OCI-LY7 (cell line): ENCODE data around the gene OPRM1. TPM values are rescaled to one million over a fixed set of nuclear protein-coding genes. Genes with fewer than 3 reads are reported as not detected.

Source experiments
- BruUV-seq: library from RNA; stranded (reverse); fragments of 400-500 nt; replicated peaks from 2 replicates; lab custom pipeline; 2021; lab: Mats Ljungman, UMichigan
- CTCF ChIA-PET: fragments of 300-600 bp; sonication (Branson Sonifier 250); formaldehyde crosslinking; loops from one replicate; lab custom pipeline; 2022; ENCODE audit warnings: antibody characterized with exemption; ENCODE audit not compliant: unreplicated experiment; lab: Charles Lee
- POLR2A ChIA-PET: fragments of 300-600 bp; sonication (Branson Sonifier 250); formaldehyde crosslinking; loops from one replicate; lab custom pipeline; 2022; ENCODE audit warnings: antibody characterized with exemption; lab: Charles Lee
- DNase-seq: peaks from one replicate; pipeline ENCODE4 v3.0.0-alpha.2; 2015; ENCODE audit warnings: low spot score
- H2AFZ ChIP-seq: fragments of 200-600 bp; sonication (generic), shearing (Covaris generic); 2 replicates; pipeline ENCODE4 v1.6.1; 2014; ENCODE audit warnings: mild to moderate bottlenecking, antibody characterized with exemption, low read length, moderate library complexity
- H3K27ac ChIP-seq: fragments of 200-600 bp; sonication (generic); 2 replicates; pipeline ENCODE4 v1.5.1; 2014; ENCODE audit warnings: mixed run types, low read depth, mild to moderate bottlenecking, moderate library complexity, low read length, inconsistent platforms; ENCODE audit not compliant: poor library complexity, severe bottlenecking
- H3K36me3 ChIP-seq: fragments of 200-600 bp; sonication (generic); 2 replicates; pipeline ENCODE4 v1.6.1; 2014; ENCODE audit warnings: mild to moderate bottlenecking, antibody characterized with exemption, low read length, moderate library complexity, mixed read lengths; ENCODE audit not compliant: insufficient read depth
- H3K4me1 ChIP-seq: fragments of 200-600 bp; sonication (generic); 2 replicates; pipeline ENCODE4 v1.5.1; 2014; ENCODE audit warnings: mild to moderate bottlenecking, low read length; ENCODE audit not compliant: insufficient read depth, poor library complexity, severe bottlenecking
- H3K4me2 ChIP-seq: fragments of 200-600 bp; sonication (generic); 2 replicates; pipeline ENCODE4 v1.6.1; 2014; ENCODE audit warnings: mild to moderate bottlenecking, low read length
- H3K4me3 ChIP-seq: fragments of 200-600 bp; sonication (generic); 2 replicates; pipeline ENCODE4 v1.5.1; 2014; ENCODE audit warnings: mild to moderate bottlenecking, low read depth, low read length; ENCODE audit not compliant: poor library complexity, severe bottlenecking
- H3K79me2 ChIP-seq: fragments of 200-600 bp; sonication (generic); 2 replicates; pipeline ENCODE4 v1.6.1; 2016; ENCODE audit warnings: low read depth, mild to moderate bottlenecking, low read length, moderate library complexity, mixed read lengths; ENCODE audit not compliant: insufficient read depth
- H3K9me2 ChIP-seq: fragments of 200-600 bp; sonication (generic); 2 replicates; pipeline ENCODE4 v1.6.1; 2016; ENCODE audit warnings: mild to moderate bottlenecking, low read length, mixed read lengths; ENCODE audit not compliant: insufficient read depth
- H3K9me3 ChIP-seq: fragments of 200-600 bp; sonication (generic); 2 replicates; pipeline ENCODE4 v1.6.1; 2014; ENCODE audit warnings: mild to moderate bottlenecking, mixed run types, low read length, mixed read lengths
- H4K20me1 ChIP-seq: fragments of 200-600 bp; sonication (generic); 2 replicates; pipeline ENCODE4 v1.6.1; 2014; ENCODE audit warnings: mild to moderate bottlenecking, antibody characterized with exemption, low read length, moderate library complexity, mixed read lengths; ENCODE audit not compliant: insufficient read depth
- EZH2phosphoT487 ChIP-seq: fragments of 200-600 bp; sonication (generic); IDR thresholded peaks from 2 replicates; pipeline ENCODE4 v1.6.1; 2018; ENCODE audit warnings: low read depth, borderline replicate concordance, mild to moderate bottlenecking, mixed run types, antibody characterized with exemption, low read length, moderate library complexity, mixed read lengths
- intact Hi-C: fragments of 100-400 bp; cut with micrococcal nuclease; formaldehyde crosslinking; loops from one replicate; pipeline ENCODE4 v1.10.0; 2022; ENCODE audit not compliant: unreplicated experiment
- total RNA-seq, 2 experiments: library from RNA; depleted of rRNA in 1 of 2; stranded (reverse); fragments of >200 nt in 1 of 2; shearing (Covaris generic) in 1 of 2; gene quantifications; 2 replicates each; pipeline ENCODE4 v1.2.3, GENCODE V29; 2014 to 2022
- TF ChIP-seq, protein P1 (sequence below): fragments of 200-600 bp; sonication (generic); conservative IDR thresholded peaks from 2 replicates; pipeline ENCODE4 v1.5.1; 2014; ENCODE audit warnings: mild to moderate bottlenecking, antibody characterized with exemption, low read length, moderate library complexity, mixed read lengths

OPRM1 gene
- total RNA-seq, 2 experiments from 2014 or later = not detected

DNA sequence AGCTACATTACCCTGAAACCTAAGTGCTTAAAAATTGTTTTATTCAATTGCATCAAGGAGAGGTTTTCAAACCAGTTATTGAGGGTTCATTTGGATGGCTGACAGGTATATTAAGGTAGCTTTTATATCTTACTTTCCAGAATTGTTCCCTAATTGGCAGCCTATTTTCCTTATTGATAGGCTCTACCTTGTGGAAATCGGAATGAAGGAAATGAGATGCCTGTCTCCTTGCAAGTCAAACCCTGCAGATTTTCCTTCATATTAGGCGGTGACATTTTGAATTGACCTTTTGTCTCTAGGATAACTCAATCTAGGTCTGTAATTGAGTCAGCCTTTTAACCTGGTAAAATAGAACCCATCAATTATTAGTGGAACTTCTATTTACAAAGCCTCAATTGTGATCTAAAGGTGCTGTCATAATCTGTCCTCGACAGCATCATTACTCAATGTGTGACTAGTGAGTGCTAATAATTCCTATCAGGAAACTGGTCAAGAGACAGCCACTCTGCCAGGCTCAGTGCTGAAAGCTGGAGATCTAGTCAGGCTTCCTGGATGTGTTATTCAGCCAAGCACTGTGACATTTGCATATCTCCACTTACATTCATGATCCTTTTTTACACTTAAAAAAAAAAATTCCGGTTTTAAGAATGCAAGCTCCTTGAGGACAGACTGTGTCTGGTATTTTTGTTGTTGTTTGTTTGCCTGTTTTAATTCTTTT is 20.1 kb downstream of the OPRM1 start:
- H3K4me3 ChIP-seq = no peak overlapping the region
- intact Hi-C loops = no loop called here
- DNase-seq = no peak
- no peak overlapping the region for H3K27ac ChIP-seq
- POLR2A ChIA-PET = interaction anchor here (0.8 kb wide), 1 partner anchor 39 kb away, joined by 3 read pairs; no protein-coding TSS in a partner anchor
- H3K4me1 ChIP-seq = no peaks in the 10 kb centered on the region
- no TSS peak for BruUV-seq
- H3K4me2 ChIP-seq = no peak overlapping the region
- no peaks in the 10 kb centered on the region; the same call in 1 of the 2 replicates for H3K9me2 ChIP-seq
- no peaks in the 10 kb centered on the region for H4K20me1 ChIP-seq
- TF ChIP-seq, protein P1, sequence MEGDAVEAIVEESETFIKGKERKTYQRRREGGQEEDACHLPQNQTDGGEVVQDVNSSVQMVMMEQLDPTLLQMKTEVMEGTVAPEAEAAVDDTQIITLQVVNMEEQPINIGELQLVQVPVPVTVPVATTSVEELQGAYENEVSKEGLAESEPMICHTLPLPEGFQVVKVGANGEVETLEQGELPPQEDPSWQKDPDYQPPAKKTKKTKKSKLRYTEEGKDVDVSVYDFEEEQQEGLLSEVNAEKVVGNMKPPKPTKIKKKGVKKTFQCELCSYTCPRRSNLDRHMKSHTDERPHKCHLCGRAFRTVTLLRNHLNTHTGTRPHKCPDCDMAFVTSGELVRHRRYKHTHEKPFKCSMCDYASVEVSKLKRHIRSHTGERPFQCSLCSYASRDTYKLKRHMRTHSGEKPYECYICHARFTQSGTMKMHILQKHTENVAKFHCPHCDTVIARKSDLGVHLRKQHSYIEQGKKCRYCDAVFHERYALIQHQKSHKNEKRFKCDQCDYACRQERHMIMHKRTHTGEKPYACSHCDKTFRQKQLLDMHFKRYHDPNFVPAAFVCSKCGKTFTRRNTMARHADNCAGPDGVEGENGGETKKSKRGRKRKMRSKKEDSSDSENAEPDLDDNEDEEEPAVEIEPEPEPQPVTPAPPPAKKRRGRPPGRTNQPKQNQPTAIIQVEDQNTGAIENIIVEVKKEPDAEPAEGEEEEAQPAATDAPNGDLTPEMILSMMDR = no peak
- no peak for TF ChIP-seq EZH2phosphoT487
- H3K9me3 ChIP-seq = no peaks in the 10 kb centered on the region
- no peak overlapping the region for H2AFZ ChIP-seq
- CTCF ChIA-PET = no interaction called here
- H3K36me3 ChIP-seq = no peaks in the 10 kb centered on the region
- H3K79me2 ChIP-seq = no peaks in the 10 kb centered on the region

- Histone ChIP-seq H4K20me1 (no peaks in the 10 kb centered on the region), H3K36me3 (no peaks in the 10 kb centered on the region), H2AFZ (no peak overlapping the region), H3K9me3 (no peaks in the 10 kb centered on the region), H3K4me1 (no peaks in the 10 kb centered on the region), H3K79me2 (no peaks in the 10 kb centered on the region), H3K9me2 (no peaks in the 10 kb centered on the region; the same call in 1 of the 2 replicates), H3K27ac (no peak overlapping the region), H3K4me3 (no peak overlapping the region), H3K4me2 (no peak overlapping the region)
- BruUV-seq = no TSS peak
- ChIA-PET POLR2A (no interaction called here), CTCF (no interaction called here)
- intact Hi-C loops = no loop called here
- no peak for DNase-seq
- TF ChIP-seq EZH2phosphoT487 = no peak
- TF ChIP-seq, protein P1 = no peak
These were observed 21.0 kb downstream of the OPRM1 start for GRCh38 chr6:154060076-154060475.

DNA sequence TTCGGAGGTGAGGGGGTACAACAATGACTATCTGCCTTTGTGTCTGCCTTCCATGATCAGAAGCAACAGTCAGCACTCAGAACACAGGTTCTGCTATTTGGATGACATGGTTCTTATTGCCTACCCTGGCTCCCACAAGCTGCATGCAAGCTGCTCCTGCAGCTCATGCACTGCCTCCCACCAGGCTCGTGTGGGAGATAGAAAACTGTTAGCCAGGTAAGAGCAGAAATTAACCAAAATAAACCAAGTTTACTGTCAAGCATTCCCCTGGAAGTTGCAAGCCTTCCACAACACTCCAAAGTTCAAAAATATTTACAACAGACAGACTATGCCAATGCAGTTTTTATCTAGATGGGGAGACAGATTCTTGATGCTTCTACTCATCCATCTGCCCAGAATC is 31.0 kb downstream of the OPRM1 start:
- no peak for DNase-seq
- BruUV-seq = no TSS peak
- Histone ChIP-seq H3K27ac (no peak overlapping the region), H2AFZ (no peak overlapping the region), H3K4me1 (no peaks in the 10 kb centered on the region), H4K20me1 (no peaks in the 10 kb centered on the region), H3K4me3 (no peak overlapping the region), H3K79me2 (no peaks in the 10 kb centered on the region), H3K4me2 (no peak overlapping the region), H3K9me3 (no peaks in the 10 kb centered on the region), H3K9me2 (no peaks in the 10 kb centered on the region), H3K36me3 (no peaks in the 10 kb centered on the region)
- no peak for TF ChIP-seq EZH2phosphoT487
- TF ChIP-seq, protein P1 = no peak
- ChIA-PET CTCF (no interaction called here), POLR2A (no interaction called here)
- intact Hi-C loops = no loop called here
